Measurements from ENCODE around the gene FBXW9. TPM values are rescaled to one million over a fixed set of nuclear protein-coding genes. Genes with fewer than 3 reads are reported as not detected.

The FBXW9 gene
- total RNA-seq, 4 donors from 2014 or later = 9.6 to 13.4 (median 11.9) TPM

DNA sequence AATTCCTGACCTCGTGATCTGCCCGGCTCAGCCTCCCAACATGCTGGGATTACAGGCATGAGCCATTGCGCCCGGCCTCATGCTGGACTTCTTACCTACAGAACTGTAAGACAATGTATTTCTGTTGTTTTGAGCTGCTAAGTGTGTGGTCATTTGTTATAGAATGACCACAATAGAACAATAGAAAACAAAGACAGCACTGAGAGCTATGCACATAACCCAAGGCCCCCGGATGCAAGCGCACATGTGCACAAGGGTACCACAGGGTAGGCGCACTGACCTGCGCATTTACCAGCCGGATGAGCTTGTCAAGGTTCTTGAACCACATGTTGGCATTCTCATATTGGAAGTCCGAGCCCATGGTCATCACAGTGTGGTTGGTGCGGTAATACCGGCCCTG lies 35.5 kb downstream of the FBXW9 start:
- no peaks in the 10 kb centered on the region for H3K27me3 ChIP-seq
- DNase-seq = no peak
- no peaks in the 10 kb centered on the region for H3K9me3 ChIP-seq
- peaks cover 0 to 93% (median 30%) of the 10 kb centered on the region in 3 donors for H3K36me3 ChIP-seq
- H3K4me1 ChIP-seq = peaks cover 0 to 19% (median 7%) of the 10 kb centered on the region in 3 donors
- intact Hi-C loops (cut with DNase I) = no loop called here
- H3K4me3 ChIP-seq = no peak overlapping the region
- TF ChIP-seq POLR2A (IDR thresholded peaks at IDR 0.05) = no peak
- TF ChIP-seq, protein P1, sequence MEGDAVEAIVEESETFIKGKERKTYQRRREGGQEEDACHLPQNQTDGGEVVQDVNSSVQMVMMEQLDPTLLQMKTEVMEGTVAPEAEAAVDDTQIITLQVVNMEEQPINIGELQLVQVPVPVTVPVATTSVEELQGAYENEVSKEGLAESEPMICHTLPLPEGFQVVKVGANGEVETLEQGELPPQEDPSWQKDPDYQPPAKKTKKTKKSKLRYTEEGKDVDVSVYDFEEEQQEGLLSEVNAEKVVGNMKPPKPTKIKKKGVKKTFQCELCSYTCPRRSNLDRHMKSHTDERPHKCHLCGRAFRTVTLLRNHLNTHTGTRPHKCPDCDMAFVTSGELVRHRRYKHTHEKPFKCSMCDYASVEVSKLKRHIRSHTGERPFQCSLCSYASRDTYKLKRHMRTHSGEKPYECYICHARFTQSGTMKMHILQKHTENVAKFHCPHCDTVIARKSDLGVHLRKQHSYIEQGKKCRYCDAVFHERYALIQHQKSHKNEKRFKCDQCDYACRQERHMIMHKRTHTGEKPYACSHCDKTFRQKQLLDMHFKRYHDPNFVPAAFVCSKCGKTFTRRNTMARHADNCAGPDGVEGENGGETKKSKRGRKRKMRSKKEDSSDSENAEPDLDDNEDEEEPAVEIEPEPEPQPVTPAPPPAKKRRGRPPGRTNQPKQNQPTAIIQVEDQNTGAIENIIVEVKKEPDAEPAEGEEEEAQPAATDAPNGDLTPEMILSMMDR (IDR thresholded peaks at IDR 0.05) = no peak
- no peak overlapping the region for H3K27ac ChIP-seq
- WGBS, 2 donors = 92 to 93% methylated on average over 5 to 9 of the region's 12 CpGs

DNA sequence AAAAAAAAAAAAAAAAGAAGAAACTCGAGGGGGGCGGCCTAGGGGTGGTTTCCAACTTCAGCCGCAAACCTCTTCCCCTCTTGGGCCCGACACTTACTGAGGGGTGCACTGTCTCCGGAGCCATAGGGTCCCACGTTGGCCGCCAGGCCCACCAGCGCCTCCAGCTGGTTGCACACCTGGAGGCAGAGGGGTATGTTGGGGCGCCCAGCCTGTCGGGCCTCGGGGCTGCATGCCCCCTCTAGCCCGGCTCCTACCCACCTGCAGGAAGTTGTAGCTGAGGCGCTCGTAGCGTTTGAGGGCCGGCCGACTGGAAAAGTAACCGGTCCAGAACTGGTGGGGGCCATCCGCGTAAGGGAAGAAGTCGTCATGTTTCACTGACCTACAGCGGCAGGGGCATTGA lies 38.5 kb downstream of the FBXW9 start:
- WGBS, 2 donors = 94 to 98% methylated on average over 9 to 10 of the region's 22 CpGs
- H3K27me3 ChIP-seq = no peaks in the 10 kb centered on the region
- H3K9me3 ChIP-seq = no peaks in the 10 kb centered on the region
- no peak for DNase-seq
- no peaks in the 10 kb centered on the region for H3K4me1 ChIP-seq
- H3K27ac ChIP-seq = no peak overlapping the region
- peaks cover 4 to 92% (median 23%) of the 10 kb centered on the region in 3 donors for H3K36me3 ChIP-seq
- TF ChIP-seq, protein P1 (IDR thresholded peaks at IDR 0.05) = no peak
- TF ChIP-seq POLR2A (IDR thresholded peaks at IDR 0.05) = no peak
- intact Hi-C loops (cut with DNase I) = no loop called here
- H3K4me3 ChIP-seq = no peak overlapping the region

DNA sequence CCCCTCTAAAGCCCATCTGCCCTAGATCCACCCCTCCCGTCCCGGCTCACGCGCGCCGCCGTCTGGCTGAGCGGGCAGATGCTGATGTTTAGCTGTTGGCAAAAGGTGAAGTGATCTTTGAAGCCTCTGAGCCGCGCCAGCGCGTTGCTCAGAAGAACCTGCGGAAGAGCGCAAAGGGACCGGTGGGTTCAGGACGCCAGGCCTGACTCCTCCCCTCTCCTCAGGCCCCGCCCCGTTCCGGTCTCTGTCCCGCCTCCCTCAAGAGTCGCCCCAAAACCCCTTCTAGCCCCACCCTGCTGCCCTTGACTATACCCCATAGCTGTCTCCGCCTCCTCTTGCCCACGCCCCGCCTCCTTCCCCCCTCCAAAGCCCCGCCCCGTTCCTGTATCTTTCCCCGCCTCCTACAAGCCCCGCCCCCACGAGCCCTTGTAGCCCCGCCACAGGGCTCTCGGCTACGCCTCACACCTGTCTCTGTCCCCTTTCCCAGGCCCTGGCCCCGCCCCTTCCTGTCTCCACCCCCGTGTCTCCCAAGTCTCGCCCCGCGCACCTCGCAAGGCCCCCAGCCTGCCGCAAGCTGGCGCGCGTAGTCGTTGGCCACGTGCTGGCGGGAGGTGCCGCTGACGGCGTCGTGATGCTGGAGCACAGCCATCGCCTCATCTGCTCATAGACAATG lies 39.4 kb downstream of the FBXW9 start:
- intact Hi-C loops (cut with DNase I) = no loop called here
- WGBS, 2 donors = 81 to 84% methylated on average over 29 to 30 of the region's 50 CpGs
- Histone ChIP-seq H3K36me3 (peaks cover 4 to 89% (median 15%) of the 10 kb centered on the region in 3 donors), H3K9me3 (no peaks in the 10 kb centered on the region), H3K4me1 (no peaks in the 10 kb centered on the region), H3K27ac (no peak overlapping the region), H3K27me3 (no peaks in the 10 kb centered on the region), H3K4me3 (no peak overlapping the region)
- DNase-seq = no peak
- no peak for TF ChIP-seq POLR2A (IDR thresholded peaks at IDR 0.05)
- TF ChIP-seq, protein P1 (IDR thresholded peaks at IDR 0.05) = no peak

DNA sequence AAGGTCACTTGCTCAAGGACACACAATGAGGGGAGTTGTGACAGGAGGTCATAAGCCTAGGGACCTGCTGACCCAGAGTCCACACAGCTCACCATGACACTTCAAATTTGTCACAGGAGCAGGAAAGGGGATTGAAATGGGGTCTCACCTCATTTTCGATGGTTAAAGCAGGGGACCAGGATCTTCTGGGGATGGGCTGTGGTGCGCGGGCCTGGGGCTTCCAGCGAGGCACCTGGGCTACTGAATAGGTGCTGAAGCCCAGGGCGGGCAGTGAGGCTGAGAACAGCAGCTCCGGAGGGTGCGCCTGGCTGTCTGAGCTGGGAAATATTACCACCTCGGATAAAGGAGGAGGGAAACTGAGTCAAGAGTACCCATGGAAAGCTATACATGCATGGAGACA lies 40.9 kb downstream of the FBXW9 start:
- WGBS, 2 donors = 94 to 96% methylated on average over 8 of the region's 8 CpGs
- H3K27ac ChIP-seq = no peak overlapping the region
- H3K4me1 ChIP-seq = no peaks in the 10 kb centered on the region
- no peak overlapping the region for H3K4me3 ChIP-seq
- TF ChIP-seq POLR2A (IDR thresholded peaks at IDR 0.05) = no peak
- TF ChIP-seq, protein P1 (IDR thresholded peaks at IDR 0.05) = no peak
- intact Hi-C loops (cut with DNase I) = no loop called here
- H3K9me3 ChIP-seq = no peaks in the 10 kb centered on the region
- peaks cover 4 to 85% (median 8%) of the 10 kb centered on the region in 3 donors for H3K36me3 ChIP-seq
- no peaks in the 10 kb centered on the region for H3K27me3 ChIP-seq
- DNase-seq = no peak

DNA sequence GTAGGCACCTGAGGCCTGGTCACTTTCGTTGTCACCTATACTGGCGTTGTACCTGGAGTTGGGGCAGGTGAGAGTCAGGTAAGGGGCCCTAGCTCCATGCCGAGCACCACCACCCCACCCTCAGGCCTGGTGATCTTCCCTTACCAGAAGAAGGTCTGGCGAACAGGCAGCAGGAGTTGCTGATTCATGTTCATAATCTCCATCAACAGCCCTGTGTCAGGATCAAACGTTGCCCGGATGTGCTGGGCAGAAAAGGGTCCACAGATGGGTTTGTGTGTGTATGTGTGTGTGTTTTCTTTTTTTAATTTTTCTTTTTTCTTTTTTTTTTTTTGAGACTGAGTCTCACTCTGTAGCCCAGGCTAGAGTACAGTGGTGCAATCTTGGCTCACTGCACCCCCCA lies 44.2 kb downstream of the FBXW9 start:
- 93 to 96% methylated on average over 5 to 6 of the region's 6 CpGs for WGBS, 2 donors

More for the DNA sequence above, 44.2 kb downstream of the FBXW9 start:
- no peak for TF ChIP-seq POLR2A (IDR thresholded peaks at IDR 0.05)
- TF ChIP-seq, protein P1 (IDR thresholded peaks at IDR 0.05) = no peak
- intact Hi-C loops (cut with DNase I) = no loop called here
- no peaks in the 10 kb centered on the region for H3K27me3 ChIP-seq
- no peaks in the 10 kb centered on the region for H3K9me3 ChIP-seq
- H3K27ac ChIP-seq = no peak overlapping the region
- DNase-seq = no peak
- H3K4me3 ChIP-seq = no peak overlapping the region
- peaks cover 11 to 14% (median 11%) of the 10 kb centered on the region in 3 donors for H3K4me1 ChIP-seq
- H3K36me3 ChIP-seq = peaks cover 0 to 51% (median 4%) of the 10 kb centered on the region in 3 donors
